IMR-90 (cell line): ENCODE data around the gene ZFHX3. TPM values are rescaled to one million over a fixed set of nuclear protein-coding genes. Genes with fewer than 3 reads are reported as not detected.

Experiments
- ATAC-seq: fragments of 200-7000 bp; cut with Tn5 transposase; 2 replicates; pipeline ENCODE4 v1.9.1; 2020; ENCODE audit warnings: low read depth, mild to moderate bottlenecking, moderate library complexity
- BruUV-seq: library from RNA; stranded (reverse); fragments of 400-500 nt; replicated peaks from 2 replicates; lab custom pipeline; 2021; lab: Mats Ljungman, UMichigan
- CTCF ChIA-PET: fragments of 300-600 bp; formaldehyde crosslinking; extraction: SDS; loops from one replicate; lab custom pipeline; 2021; ENCODE audit warnings: antibody characterized with exemption; lab: Yijun Ruan, JAX
- POLR2A ChIA-PET: fragments of 300-600 bp; sonication (Branson Sonifier 250); formaldehyde crosslinking; loops from one replicate; lab custom pipeline; 2022; ENCODE audit warnings: antibody characterized with exemption; ENCODE audit not compliant: unreplicated experiment; lab: Charles Lee
- DNase-seq: peaks from one replicate; pipeline ENCODE4 v3.0.0; 2013
- H2AFZ ChIP-seq: replicated peaks from 2 replicates; pipeline ENCODE3; 2013; ENCODE audit warnings: low read length, mild to moderate bottlenecking; ENCODE audit not compliant: poor library complexity
- H2AK5ac ChIP-seq: 2 replicates; pipeline ENCODE4 v1.6.1; 2013; ENCODE audit warnings: low read depth, low read length, inconsistent platforms
- H2AK9ac ChIP-seq: replicated peaks from 2 replicates; pipeline ENCODE3; 2013; ENCODE audit warnings: mild to moderate bottlenecking, low read depth, low read length, moderate library complexity; ENCODE audit not compliant: poor library complexity
- H2BK120ac ChIP-seq: 2 replicates; pipeline ENCODE4 v1.6.1; 2013; ENCODE audit warnings: low read depth, low read length, inconsistent platforms
- H2BK15ac ChIP-seq: 3 replicates; pipeline ENCODE4 v1.6.1; 2013; ENCODE audit warnings: low read depth, low read length, inconsistent platforms
- H2BK20ac ChIP-seq: 2 replicates; pipeline ENCODE4 v1.6.1; 2013; ENCODE audit warnings: low read depth, mild to moderate bottlenecking, inconsistent platforms, low read length, moderate library complexity
- H2BK5ac ChIP-seq: 2 replicates; pipeline ENCODE4 v1.6.1; 2013; ENCODE audit warnings: mild to moderate bottlenecking, low read depth, low read length, inconsistent platforms; ENCODE audit not compliant: poor library complexity, severe bottlenecking
- H3K14ac ChIP-seq: replicated peaks from 2 replicates; pipeline ENCODE4 v1.6.1; 2013; ENCODE audit warnings: low read depth, low read length, inconsistent platforms
- H3K18ac ChIP-seq: 2 replicates; pipeline ENCODE4 v1.6.1; 2013; ENCODE audit warnings: low read depth, low read length, control low read depth
- H3K23ac ChIP-seq: 2 replicates; pipeline ENCODE4 v1.6.1; 2013; ENCODE audit warnings: low read depth, low read length, inconsistent platforms
- H3K27ac ChIP-seq: 2 replicates; pipeline ENCODE4 v1.5.1; 2013; ENCODE audit warnings: mild to moderate bottlenecking, control low read depth, low read length; ENCODE audit not compliant: insufficient read depth
- H3K27me3 ChIP-seq: 2 replicates; pipeline ENCODE4 v1.6.1; 2013; ENCODE audit warnings: low read length; ENCODE audit not compliant: control insufficient read depth, insufficient read depth
- H3K36me3 ChIP-seq: 2 replicates; pipeline ENCODE4 v1.6.1; 2013; ENCODE audit warnings: low read length, mixed read lengths; ENCODE audit not compliant: control insufficient read depth, insufficient read depth
- H3K4ac ChIP-seq: 2 replicates; pipeline ENCODE4 v1.6.1; 2013; ENCODE audit warnings: low read depth, low read length, inconsistent platforms
- H3K4me1 ChIP-seq: 2 replicates; pipeline ENCODE4 v1.6.1; 2013; ENCODE audit warnings: low read length, mixed read lengths; ENCODE audit not compliant: control insufficient read depth, insufficient read depth
- H3K4me2 ChIP-seq: 2 replicates; pipeline ENCODE4 v1.6.1; 2013; ENCODE audit warnings: low read depth, mild to moderate bottlenecking, control low read depth, low read length, moderate library complexity
- H3K4me3 ChIP-seq: 2 replicates; pipeline ENCODE4 v1.5.1; 2013; ENCODE audit warnings: low read depth, mild to moderate bottlenecking, control low read depth, low read length, moderate library complexity; ENCODE audit not compliant: insufficient read depth
- H3K56ac ChIP-seq: 2 replicates; pipeline ENCODE4 v1.6.1; 2013; ENCODE audit warnings: low read length, inconsistent platforms; ENCODE audit not compliant: insufficient read depth; ENCODE audit errors: extremely low read depth
- H3K79me1 ChIP-seq, 2 experiments: 2 replicates each; pipeline ENCODE4 v1.6.1; 2013; ENCODE audit warnings: low read length in 2 of 2, inconsistent platforms in 1 of 2, low read depth in 1 of 2
- H3K9ac ChIP-seq: 2 replicates; pipeline ENCODE4 v1.6.1; 2013; ENCODE audit warnings: low read depth, low read length, control low read depth
- H3K9me1 ChIP-seq: 2 replicates; pipeline ENCODE4 v1.6.1; 2013; ENCODE audit warnings: low read length, inconsistent platforms; ENCODE audit not compliant: insufficient read depth
- H3K9me3 ChIP-seq: 2 replicates; pipeline ENCODE4 v1.6.1; 2013; ENCODE audit warnings: low read length; ENCODE audit not compliant: control insufficient read depth, insufficient read depth
- H4K20me1 ChIP-seq: 2 replicates; pipeline ENCODE4 v1.6.1; 2013; ENCODE audit warnings: low read length, inconsistent platforms; ENCODE audit not compliant: insufficient read depth
- H4K5ac ChIP-seq: 2 replicates; pipeline ENCODE4 v1.6.1; 2013; ENCODE audit warnings: mild to moderate bottlenecking, low read depth, low read length, control low read depth
- H4K8ac ChIP-seq, 2 experiments: 2 replicates each; pipeline ENCODE4 v1.6.1; 2013; ENCODE audit warnings: low read depth in 2 of 2, low read length in 2 of 2, control low read depth in 1 of 2, inconsistent platforms in 1 of 2
- H4K91ac ChIP-seq: 2 replicates; pipeline ENCODE4 v1.6.1; 2013; ENCODE audit warnings: low read depth, low read length, inconsistent platforms; ENCODE audit not compliant: insufficient read depth
- BHLHE40 ChIP-seq: fragments of 150-350 bp; IDR thresholded peaks from 2 replicates; pipeline ENCODE4 v1.6.1; 2016; ENCODE audit warnings: mild to moderate bottlenecking, low read depth, low read length
- CEBPB ChIP-seq: IDR thresholded peaks from 2 replicates; pipeline ENCODE4 v1.6.1; 2012; ENCODE audit warnings: low read depth, low read length, improper control_type of control experiment
- CHD1 ChIP-seq: IDR thresholded peaks from 2 replicates; pipeline ENCODE4 v1.6.1; 2012; ENCODE audit warnings: low read depth, low read length, improper control_type of control experiment
- ELK1 ChIP-seq: fragments of 150-350 bp; IDR thresholded peaks from 2 replicates; pipeline ENCODE4 v1.6.1; 2016; ENCODE audit warnings: low read depth, mild to moderate bottlenecking, low read length, moderate library complexity, borderline replicate concordance
- FOS ChIP-seq: fragments of 150-350 bp; IDR thresholded peaks from 2 replicates; pipeline ENCODE4 v1.6.1; 2016; ENCODE audit warnings: low read depth, low read length
- MAFK ChIP-seq: IDR thresholded peaks from 2 replicates; pipeline ENCODE4 v1.6.1; 2012; ENCODE audit warnings: low read depth, low read length, improper control_type of control experiment
- MAZ ChIP-seq: IDR thresholded peaks from 2 replicates; pipeline ENCODE4 v1.6.1; 2012; ENCODE audit warnings: low read depth, mild to moderate bottlenecking, low read length, improper control_type of control experiment, moderate library complexity, borderline replicate concordance
- MXI1 ChIP-seq: IDR thresholded peaks from 2 replicates; pipeline ENCODE4 v1.6.1; 2012; ENCODE audit warnings: low read depth, mild to moderate bottlenecking, low read length, moderate library complexity, borderline replicate concordance
- NFE2L2 ChIP-seq: fragments of 150-350 bp; IDR thresholded peaks from 2 replicates; pipeline ENCODE4 v1.6.1; 2016; ENCODE audit warnings: low read depth, mild to moderate bottlenecking, low read length
- POLR2A ChIP-seq: IDR thresholded peaks from 2 replicates; pipeline ENCODE4 v1.6.1; 2012; ENCODE audit warnings: mild to moderate bottlenecking, low read depth, low read length
- RAD21 ChIP-seq: IDR thresholded peaks from 2 replicates; pipeline ENCODE4 v1.6.1; 2012; ENCODE audit warnings: low read length, improper control_type of control experiment
- RCOR1 ChIP-seq: IDR thresholded peaks from 2 replicates; pipeline ENCODE4 v1.6.1; 2012; ENCODE audit warnings: mild to moderate bottlenecking, low read length, improper control_type of control experiment; ENCODE audit not compliant: insufficient replicate concordance
- RFX5 ChIP-seq: IDR thresholded peaks from 2 replicates; pipeline ENCODE4 v1.8.0; 2012; ENCODE audit warnings: low read depth, mild to moderate bottlenecking, low read length, moderate library complexity
- SMC3 ChIP-seq: fragments of 150-350 bp; IDR thresholded peaks from 2 replicates; pipeline ENCODE4 v1.6.1; 2016; ENCODE audit warnings: low read depth, mild to moderate bottlenecking, antibody characterized with exemption, low read length, moderate library complexity
- USF2 ChIP-seq: fragments of 150-350 bp; IDR thresholded peaks from 2 replicates; pipeline ENCODE4 v1.6.1; 2017; ENCODE audit warnings: mild to moderate bottlenecking, antibody characterized with exemption, low read length, low read depth
- WGBS, 2 experiments: methylation state at CpG; one replicate each; pipeline versions ENCODE4 v1.1.5 to v1.1.7; 2013; ENCODE audit warnings: missing lambda C conversion rate in 2 of 2; ENCODE audit not compliant: insufficient read length in 1 of 2; ENCODE audit errors: extremely low coverage in 2 of 2; 5-methylcytosine and 5-hydroxymethylcytosine counted together
- dilution Hi-C: fragments of 300-500 bp; cut with HindIII; formaldehyde crosslinking; loops from one replicate; pipeline ENCODE4 v1.14.3; 2018; ENCODE audit warnings: low sequenced_read_pairs; ENCODE audit not compliant: unreplicated experiment
- in situ Hi-C: fragments of 300-500 bp; cut with MboI; formaldehyde crosslinking; loops from 3 replicates; pipeline ENCODE4 v1.14.3; 2019; ENCODE audit warnings: low sequenced_read_pairs, inconsistent platforms, mixed read lengths
- intact Hi-C: fragments of 100-400 bp; cut with micrococcal nuclease; formaldehyde crosslinking; loops from 2 replicates; pipeline ENCODE4 v1.10.0; 2022
- polyA plus RNA-seq, 3 experiments: library from polyadenylated mRNA; depleted of rRNA; stranded (reverse); fragments of >200 nt; gene quantifications; 2 replicates each; pipeline ENCODE4 v1.2.3, GENCODE V29; 2012; ENCODE audit warnings: low replicate concordance in 1 of 3
- total RNA-seq: library from RNA; depleted of rRNA; stranded (reverse); fragments of >200 nt; gene quantifications from 2 replicates; pipeline ENCODE4 v1.2.3, GENCODE V29; 2012
- TF ChIP-seq, protein P1 (sequence below): conservative IDR thresholded peaks from 2 replicates; pipeline ENCODE4 v1.5.1; 2012; ENCODE audit warnings: mild to moderate bottlenecking, low read depth, low read length, improper control_type of control experiment

ZFHX3 gene
- total and polyA plus RNA-seq, 2 of the 4 experiments (the other 2 are of a cell fraction), result 1.4 to 1.7 TPM

DNA sequence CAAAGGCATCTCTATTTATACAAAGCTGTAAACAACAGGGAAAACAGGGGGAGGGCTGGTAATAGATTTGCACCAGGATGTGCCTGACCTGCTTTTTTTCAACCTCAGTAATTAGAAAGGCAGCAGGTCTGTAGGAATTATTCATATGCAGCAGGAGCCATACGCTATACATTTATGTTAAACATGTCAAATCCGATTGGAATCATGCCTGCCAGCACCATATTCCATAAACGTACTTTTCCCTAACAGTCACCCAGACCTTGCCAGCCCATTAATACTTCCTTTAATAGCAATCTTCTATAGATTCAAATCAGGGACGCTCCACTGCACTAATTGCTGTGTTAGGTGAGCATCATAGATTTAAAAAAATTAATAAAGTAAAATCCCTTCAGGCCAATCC, 223.9 kb downstream of the ZFHX3 start:
- dilution Hi-C loops, result no loop called here

More for the DNA sequence above, 223.9 kb downstream of the ZFHX3 start:
- H2AK5ac ChIP-seq, result no peak overlapping the region
- no peak overlapping the region for H4K8ac ChIP-seq
- H3K36me3 ChIP-seq, result peaks cover 3% of the 10 kb centered on the region; the same call in 1 of the 2 replicates
- no peak overlapping the region for H2BK5ac ChIP-seq
- peaks cover 16% of the 10 kb centered on the region for H3K4me1 ChIP-seq
- in situ Hi-C loops (no loop called here), intact Hi-C loops (no loop called here)
- no peak overlapping the region for H3K27ac ChIP-seq
- H4K91ac ChIP-seq, result no peak overlapping the region
- H3K56ac ChIP-seq, result no peak overlapping the region
- CTCF ChIA-PET, result no interaction called here
- H2BK15ac ChIP-seq, result no peak overlapping the region
- WGBS, 2 experiments, result no CpG with 5 or more reads among the region's 4 CpGs
- no peak overlapping the region for H3K23ac ChIP-seq
- ATAC-seq (no peak), DNase-seq (no peak)
- H3K79me1 ChIP-seq, result peaks cover 11 to 21% of the 10 kb centered on the region in 2 experiments; a peak in 3 of 4 replicates
- no peak overlapping the region for H2AK9ac ChIP-seq
- no peaks in the 10 kb centered on the region for H3K9me3 ChIP-seq
- H2AFZ ChIP-seq, result no peak overlapping the region
- H3K4ac ChIP-seq, result no peak overlapping the region
- TF ChIP-seq SMC3 (no peak), BHLHE40 (no peak), POLR2A (no peak), MAZ (no peak), FOS (no peak), ELK1 (no peak), CHD1 (no peak), USF2 (no peak), RCOR1 (no peak), RFX5 (no peak), RAD21 (no peak), MXI1 (no peak), NFE2L2 (no peak), MAFK (no peak), CEBPB (no peak)
- TF ChIP-seq, protein P1, sequence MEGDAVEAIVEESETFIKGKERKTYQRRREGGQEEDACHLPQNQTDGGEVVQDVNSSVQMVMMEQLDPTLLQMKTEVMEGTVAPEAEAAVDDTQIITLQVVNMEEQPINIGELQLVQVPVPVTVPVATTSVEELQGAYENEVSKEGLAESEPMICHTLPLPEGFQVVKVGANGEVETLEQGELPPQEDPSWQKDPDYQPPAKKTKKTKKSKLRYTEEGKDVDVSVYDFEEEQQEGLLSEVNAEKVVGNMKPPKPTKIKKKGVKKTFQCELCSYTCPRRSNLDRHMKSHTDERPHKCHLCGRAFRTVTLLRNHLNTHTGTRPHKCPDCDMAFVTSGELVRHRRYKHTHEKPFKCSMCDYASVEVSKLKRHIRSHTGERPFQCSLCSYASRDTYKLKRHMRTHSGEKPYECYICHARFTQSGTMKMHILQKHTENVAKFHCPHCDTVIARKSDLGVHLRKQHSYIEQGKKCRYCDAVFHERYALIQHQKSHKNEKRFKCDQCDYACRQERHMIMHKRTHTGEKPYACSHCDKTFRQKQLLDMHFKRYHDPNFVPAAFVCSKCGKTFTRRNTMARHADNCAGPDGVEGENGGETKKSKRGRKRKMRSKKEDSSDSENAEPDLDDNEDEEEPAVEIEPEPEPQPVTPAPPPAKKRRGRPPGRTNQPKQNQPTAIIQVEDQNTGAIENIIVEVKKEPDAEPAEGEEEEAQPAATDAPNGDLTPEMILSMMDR, result no peak
- BruUV-seq, result no TSS peak
- no peak overlapping the region for H3K9ac ChIP-seq
- no peak overlapping the region for H4K5ac ChIP-seq
- H2BK20ac ChIP-seq, result no peak overlapping the region
- no peak overlapping the region for H3K14ac ChIP-seq
- H3K9me1 ChIP-seq, result peaks cover 22% of the 10 kb centered on the region
- no peak overlapping the region for H3K4me2 ChIP-seq
- no peak overlapping the region for H2BK120ac ChIP-seq
- H3K18ac ChIP-seq, result no peak overlapping the region
- H3K27me3 ChIP-seq, result no peaks in the 10 kb centered on the region
- no peak overlapping the region for H3K4me3 ChIP-seq
- POLR2A ChIA-PET, result no interaction called here
- no peaks in the 10 kb centered on the region for H4K20me1 ChIP-seq
